DND-41 (cell line): ENCODE data around the gene SKAP1.
"Not testable (repeated sequence)": the region's sequence is repeated elsewhere in the genome, so short reads cannot be mapped to it uniquely, and the experiment has no call there.

Experiments
- EZH2 ChIP-seq: IDR thresholded peaks from 3 replicates; pipeline ENCODE4 v1.6.1; 2012; ENCODE audit warnings: borderline replicate concordance, low read depth, mild to moderate bottlenecking, moderate library complexity, low read length, inconsistent platforms; ENCODE audit not compliant: severe bottlenecking
- TF ChIP-seq, protein P1 (sequence below): IDR thresholded peaks from 2 replicates; pipeline ENCODE4 v1.5.1; 2012; ENCODE audit warnings: borderline replicate concordance, low read length, moderate library complexity, mild to moderate bottlenecking; ENCODE audit not compliant: poor library complexity, severe bottlenecking; ENCODE audit errors: extremely low read depth

DNA sequence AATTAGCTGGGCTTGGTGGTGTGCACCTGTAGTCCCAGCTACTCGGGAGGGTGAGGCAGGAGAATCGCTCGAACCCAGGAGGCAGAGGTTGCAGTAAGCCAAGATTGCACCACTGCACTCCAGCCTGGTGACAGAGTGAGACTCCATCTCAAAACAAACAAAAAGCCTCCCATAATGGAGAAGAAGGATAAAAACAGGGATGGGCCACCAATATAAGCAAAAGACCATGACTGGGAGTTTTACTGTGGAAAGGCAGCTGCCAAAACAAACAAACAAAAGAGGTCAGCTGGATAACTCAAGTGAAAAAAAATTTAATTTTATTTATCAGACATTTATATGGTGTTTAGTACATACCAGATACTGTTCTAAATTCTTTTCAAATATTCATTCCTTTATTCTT, 8.0 kb downstream of the SKAP1 start:
- TF ChIP-seq, protein P1, sequence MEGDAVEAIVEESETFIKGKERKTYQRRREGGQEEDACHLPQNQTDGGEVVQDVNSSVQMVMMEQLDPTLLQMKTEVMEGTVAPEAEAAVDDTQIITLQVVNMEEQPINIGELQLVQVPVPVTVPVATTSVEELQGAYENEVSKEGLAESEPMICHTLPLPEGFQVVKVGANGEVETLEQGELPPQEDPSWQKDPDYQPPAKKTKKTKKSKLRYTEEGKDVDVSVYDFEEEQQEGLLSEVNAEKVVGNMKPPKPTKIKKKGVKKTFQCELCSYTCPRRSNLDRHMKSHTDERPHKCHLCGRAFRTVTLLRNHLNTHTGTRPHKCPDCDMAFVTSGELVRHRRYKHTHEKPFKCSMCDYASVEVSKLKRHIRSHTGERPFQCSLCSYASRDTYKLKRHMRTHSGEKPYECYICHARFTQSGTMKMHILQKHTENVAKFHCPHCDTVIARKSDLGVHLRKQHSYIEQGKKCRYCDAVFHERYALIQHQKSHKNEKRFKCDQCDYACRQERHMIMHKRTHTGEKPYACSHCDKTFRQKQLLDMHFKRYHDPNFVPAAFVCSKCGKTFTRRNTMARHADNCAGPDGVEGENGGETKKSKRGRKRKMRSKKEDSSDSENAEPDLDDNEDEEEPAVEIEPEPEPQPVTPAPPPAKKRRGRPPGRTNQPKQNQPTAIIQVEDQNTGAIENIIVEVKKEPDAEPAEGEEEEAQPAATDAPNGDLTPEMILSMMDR: not testable (repeated sequence)
- TF ChIP-seq EZH2: not testable (repeated sequence)
